ENCODE data around the gene SLC39A3. TPM values are rescaled to one million over a fixed set of nuclear protein-coding genes. Genes with fewer than 3 reads are reported as not detected.
A peak's percentile ranks its signal among the peaks of the same experiment; 100 is the strongest.

The SLC39A3 gene
- total and polyA plus RNA-seq, 10 of the 15 experiments (the other 5 are each of a cell fraction or from before 2014, with no cell fraction given) = 0.63 to 67.1 (median 51.2) TPM

DNA sequence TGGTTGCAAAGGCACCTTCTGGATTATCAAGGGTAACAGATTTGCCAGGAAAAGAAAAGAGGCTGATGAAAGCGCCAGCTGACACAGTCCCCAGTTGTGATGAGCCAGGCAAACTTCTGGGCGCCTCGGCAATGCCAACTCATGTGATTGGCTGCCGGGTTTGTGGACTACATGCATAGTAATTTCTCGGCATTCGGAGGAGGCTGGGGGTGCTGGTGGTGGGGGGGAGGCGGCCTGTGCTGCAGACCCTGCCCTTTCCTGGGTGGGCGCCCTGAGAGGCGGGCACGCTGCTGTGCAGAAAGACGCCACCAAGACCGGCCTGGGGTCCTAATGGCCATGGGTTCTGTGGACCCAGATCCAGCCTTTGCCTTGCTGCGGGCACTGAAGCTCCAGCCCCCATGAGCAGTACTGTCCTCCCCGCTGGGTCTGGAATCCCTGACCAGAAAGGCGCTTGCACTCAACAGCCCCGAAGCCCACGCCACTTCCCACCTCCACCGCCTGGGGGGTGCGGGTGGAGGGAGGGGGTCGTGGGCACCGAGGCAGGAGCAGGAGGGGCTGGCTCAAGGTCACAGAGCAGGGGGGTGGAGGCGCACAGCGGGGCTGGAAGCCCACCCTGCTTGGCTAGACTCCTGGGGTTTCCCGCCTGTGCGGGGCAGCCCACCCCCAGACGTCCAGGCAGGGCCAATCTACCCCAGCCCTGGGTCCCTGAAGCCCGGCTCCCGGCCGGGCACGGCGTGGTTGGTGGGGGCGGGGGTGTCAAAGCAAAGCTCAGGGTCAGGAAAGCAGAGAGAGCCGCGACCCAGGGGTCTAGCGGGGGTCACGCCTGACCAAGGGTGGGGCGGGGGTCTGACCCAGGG lies 19.7 kb downstream of the SLC39A3 start:
- BruUV-seq (replicated peaks) = no TSS peak
- ChIA-PET POLR2A (no interaction called here), CTCF (no interaction called here), RAD21 (ENCODE audit: unreplicated experiment) (no interaction called here), SMC1A (ENCODE audit: uncharacterized antibody, unreplicated experiment) (no interaction called here)
- H3K4me2 ChIP-seq (ENCODE audit: control insufficient read depth, insufficient read depth) = no peak overlapping the region
- FAIRE-seq (no peak), ATAC-seq (no peak; the same call in 2 of the 3 replicates), DNase-seq (ENCODE audit: low read depth, low spot score) (no peak)
- peaks cover 7% of the 10 kb centered on the region; the same call in 1 of the 3 replicates for H3K9me3 ChIP-seq (replicated peaks; ENCODE audit: control insufficient read depth, insufficient read depth, low read length)
- no peaks in the 10 kb centered on the region for H4K20me1 ChIP-seq (ENCODE audit: control insufficient read depth, insufficient read depth)
- peaks cover 3 to 4% of the 10 kb centered on the region in 2 experiments; a peak in 1 of 4 replicates for H3K27me3 ChIP-seq (replicated peaks in 1 of 2; ENCODE audit: control insufficient read depth in 2 of 2, insufficient read depth in 2 of 2, low read length in 1 of 2)
- intact Hi-C loops (cut with micrococcal nuclease; ENCODE audit: unreplicated experiment) (no loop called here), in situ Hi-C loops (cut with MboI) (no loop called here)
- TF ChIP-seq NFIC (IDR thresholded peaks at IDR 0.05; ENCODE audit: low read depth, low read length) (no peak), SUZ12 (IDR thresholded peaks at IDR 0.05; ENCODE audit: unreplicated experiment) (peak; percentile 91), NFYB (IDR thresholded peaks at IDR 0.05; ENCODE audit: insufficient read depth, low read depth, low read length) (peak; percentile 50; the same call in 1 of the 2 replicates)
- TF ChIP-seq, protein P1, sequence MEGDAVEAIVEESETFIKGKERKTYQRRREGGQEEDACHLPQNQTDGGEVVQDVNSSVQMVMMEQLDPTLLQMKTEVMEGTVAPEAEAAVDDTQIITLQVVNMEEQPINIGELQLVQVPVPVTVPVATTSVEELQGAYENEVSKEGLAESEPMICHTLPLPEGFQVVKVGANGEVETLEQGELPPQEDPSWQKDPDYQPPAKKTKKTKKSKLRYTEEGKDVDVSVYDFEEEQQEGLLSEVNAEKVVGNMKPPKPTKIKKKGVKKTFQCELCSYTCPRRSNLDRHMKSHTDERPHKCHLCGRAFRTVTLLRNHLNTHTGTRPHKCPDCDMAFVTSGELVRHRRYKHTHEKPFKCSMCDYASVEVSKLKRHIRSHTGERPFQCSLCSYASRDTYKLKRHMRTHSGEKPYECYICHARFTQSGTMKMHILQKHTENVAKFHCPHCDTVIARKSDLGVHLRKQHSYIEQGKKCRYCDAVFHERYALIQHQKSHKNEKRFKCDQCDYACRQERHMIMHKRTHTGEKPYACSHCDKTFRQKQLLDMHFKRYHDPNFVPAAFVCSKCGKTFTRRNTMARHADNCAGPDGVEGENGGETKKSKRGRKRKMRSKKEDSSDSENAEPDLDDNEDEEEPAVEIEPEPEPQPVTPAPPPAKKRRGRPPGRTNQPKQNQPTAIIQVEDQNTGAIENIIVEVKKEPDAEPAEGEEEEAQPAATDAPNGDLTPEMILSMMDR (IDR thresholded peaks at IDR 0.05 in 2 of 3, conservative IDR thresholded peaks at IDR 0.05 in 1 of 3; ENCODE audit: control insufficient read depth in 2 of 3, extremely low read depth in 1 of 3, insufficient read depth in 1 of 3, low read depth in 3 of 3, low read length in 3 of 3) = 0 out of 6 replicates have a peak, but pooled peaks of 1 of the 3 experiments have one; percentile 19
- H3K9ac ChIP-seq (ENCODE audit: control insufficient read depth, insufficient read depth, low read length) = no peak overlapping the region
- H3K4me1 ChIP-seq (ENCODE audit: control insufficient read depth, insufficient read depth, low read length) = no peaks in the 10 kb centered on the region
- H3K27ac ChIP-seq (ENCODE audit: control insufficient read depth, insufficient read depth) = no peak overlapping the region
- H3K36me3 ChIP-seq (ENCODE audit: control insufficient read depth in 2 of 2, insufficient read depth in 2 of 2, low read length in 1 of 2) = no peaks in the 10 kb centered on the region
- no peak overlapping the region for H2AFZ ChIP-seq (ENCODE audit: control insufficient read depth, low read depth, low read length)
- no peaks in the 10 kb centered on the region for H3K79me2 ChIP-seq (ENCODE audit: control insufficient read depth, insufficient read depth, low read length)
- H3K4me3 ChIP-seq = no peak overlapping the region
- 11% methylated on average over 35 of the region's 37 CpGs for WGBS (ENCODE audit: insufficient coverage, insufficient replicate concordance, low lambda C conversion rate, missing lambda C conversion rate)

Measured in GM12878 (cell line).